Effector memory CD8-positive, alpha-beta T cell (primary cell): ENCODE data around the gene HELB.

Experiments
- ATAC-seq: fragments of 150-1000 bp; cut with Tn5 transposase; replicated peaks from 2 replicates; pipeline ENCODE4 v1.10.0; 2021; ENCODE audit warnings: mild to moderate bottlenecking, moderate library complexity
- DNase-seq, 3 experiments: peaks; one replicate each; pipeline ENCODE4 v3.0.0; 2021
- H3K27ac Mint-ChIP-seq, 2 donors: one replicate each; pipeline ENCODE4 v1.8.0; 2022; ENCODE audit warnings: mild to moderate bottlenecking in 2 of 2, mixed read lengths in 2 of 2, moderate library complexity in 2 of 2
- H3K27me3 Mint-ChIP-seq, 2 donors: one replicate each; pipeline ENCODE4 v1.8.0; 2022; ENCODE audit warnings: mixed read lengths in 2 of 2
- H3K36me3 Mint-ChIP-seq: one replicate; pipeline ENCODE4 v1.8.0; 2022; ENCODE audit warnings: mild to moderate bottlenecking, moderate library complexity, mixed read lengths; ENCODE audit not compliant: insufficient read depth
- H3K4me1 Mint-ChIP-seq, 2 donors: one replicate each; pipeline ENCODE4 v1.8.0; 2022; ENCODE audit warnings: low read depth in 2 of 2, mixed read lengths in 2 of 2
- H3K4me3 Mint-ChIP-seq, 2 donors: one replicate each; pipeline ENCODE4 v1.8.0; 2022; ENCODE audit warnings: mild to moderate bottlenecking in 2 of 2, mixed read lengths in 2 of 2, moderate library complexity in 2 of 2
- H3K9me3 Mint-ChIP-seq, 2 donors: one replicate each; pipeline ENCODE4 v1.8.0; 2022; ENCODE audit warnings: mixed read lengths in 2 of 2

The HELB gene

GRCh38 chr12:66351301-66351700, 49.0 kb downstream of the HELB start:
- ATAC-seq (no peak), DNase-seq (no peak)
- no peak overlapping the region for H3K4me3 Mint-ChIP-seq
- H3K27ac Mint-ChIP-seq, result peak overlapping the region; percentile 18 to 29
- peaks cover 0 to 2% of the 10 kb centered on the region in 2 donors for H3K4me1 Mint-ChIP-seq
- peaks cover 25% of the 10 kb centered on the region for H3K36me3 Mint-ChIP-seq
- no peaks in the 10 kb centered on the region for H3K27me3 Mint-ChIP-seq
- no peaks in the 10 kb centered on the region for H3K9me3 Mint-ChIP-seq

- H3K27ac Mint-ChIP-seq, result no peak overlapping the region
- peaks cover 18% of the 10 kb centered on the region for H3K36me3 Mint-ChIP-seq
- peaks cover 0 to 2% of the 10 kb centered on the region in 2 donors for H3K4me1 Mint-ChIP-seq
- no peak for ATAC-seq
- DNase-seq, result no peak
- H3K27me3 Mint-ChIP-seq, result no peaks in the 10 kb centered on the region
- no peaks in the 10 kb centered on the region for H3K9me3 Mint-ChIP-seq
- H3K4me3 Mint-ChIP-seq, result no peak overlapping the region
Observed at GRCh38 chr12:66352197-66352596, 49.9 kb downstream of the HELB start.

- peaks cover 0 to 2% of the 10 kb centered on the region in 2 donors for H3K4me1 Mint-ChIP-seq
- DNase-seq (no peak), ATAC-seq (no peak)
- H3K27ac Mint-ChIP-seq, result no peak overlapping the region
- H3K4me3 Mint-ChIP-seq, result no peak overlapping the region
- peaks cover 11% of the 10 kb centered on the region for H3K36me3 Mint-ChIP-seq
- no peaks in the 10 kb centered on the region for H3K27me3 Mint-ChIP-seq
- H3K9me3 Mint-ChIP-seq, result no peaks in the 10 kb centered on the region
Observed at GRCh38 chr12:66352899-66353298, 50.6 kb downstream of the HELB start.

- H3K27ac Mint-ChIP-seq, result peak overlapping the region; percentile 11 to 60
- H3K27me3 Mint-ChIP-seq, result no peaks in the 10 kb centered on the region
Observed at GRCh38 chr12:66354291-66354690, 52.0 kb downstream of the HELB start.

GRCh38 chr12:66359300-66359699, 57.0 kb downstream of the HELB start:
- H3K4me3 Mint-ChIP-seq, result no peak overlapping the region
- ATAC-seq (no peak), DNase-seq (no peak)
- H3K4me1 Mint-ChIP-seq, result peaks cover 0 to 3% of the 10 kb centered on the region in 2 donors
- H3K9me3 Mint-ChIP-seq, result no peaks in the 10 kb centered on the region
- H3K27ac Mint-ChIP-seq, result no peak overlapping the region
- no peaks in the 10 kb centered on the region for H3K36me3 Mint-ChIP-seq
- no peaks in the 10 kb centered on the region for H3K27me3 Mint-ChIP-seq

More at GRCh38 chr12:66354291-66354690, 52.0 kb downstream of the HELB start:
- ATAC-seq (no peak), DNase-seq (no peak)
- Mint-ChIP-seq H3K36me3 (peaks cover 10% of the 10 kb centered on the region), H3K4me3 (no peak overlapping the region), H3K4me1 (peaks cover 0 to 2% of the 10 kb centered on the region in 2 donors), H3K9me3 (no peaks in the 10 kb centered on the region)

GRCh38 chr12:66361703-66362102, 59.4 kb downstream of the HELB start:
- peaks cover 0 to 3% of the 10 kb centered on the region in 2 donors for H3K4me1 Mint-ChIP-seq
- peak overlapping the region; percentile 49 to 69 for H3K27ac Mint-ChIP-seq

GRCh38 chr12:66365718-66366490, 63.6 kb downstream of the HELB start:
- Mint-ChIP-seq H3K4me3 (no peak overlapping the region), H3K4me1 (peaks cover 0 to 3% of the 10 kb centered on the region in 2 donors), H3K27me3 (no peaks in the 10 kb centered on the region), H3K9me3 (no peaks in the 10 kb centered on the region), H3K36me3 (peaks cover 5% of the 10 kb centered on the region), H3K27ac (no peak overlapping the region)
- ATAC-seq, result no peak
- DNase-seq, result no peak

More at GRCh38 chr12:66361703-66362102, 59.4 kb downstream of the HELB start:
- no peak for ATAC-seq
- no peaks in the 10 kb centered on the region for H3K36me3 Mint-ChIP-seq
- DNase-seq, result no peak
- no peaks in the 10 kb centered on the region for H3K9me3 Mint-ChIP-seq
- no peaks in the 10 kb centered on the region for H3K27me3 Mint-ChIP-seq
- H3K4me3 Mint-ChIP-seq, result no peak overlapping the region

GRCh38 chr12:66367015-66367667, 64.8 kb downstream of the HELB start:
- Mint-ChIP-seq H3K4me3 (no peak overlapping the region), H3K36me3 (peaks cover 5% of the 10 kb centered on the region), H3K27ac (no peak overlapping the region), H3K4me1 (no peaks in the 10 kb centered on the region), H3K27me3 (no peaks in the 10 kb centered on the region), H3K9me3 (no peaks in the 10 kb centered on the region)
- no peak for ATAC-seq
- no peak for DNase-seq

GRCh38 chr12:66371982-66372381, 69.7 kb downstream of the HELB start:
- Mint-ChIP-seq H3K27ac (no peak overlapping the region), H3K9me3 (no peaks in the 10 kb centered on the region), H3K27me3 (no peaks in the 10 kb centered on the region), H3K4me1 (no peaks in the 10 kb centered on the region), H3K36me3 (peaks cover 5% of the 10 kb centered on the region), H3K4me3 (no peak overlapping the region)
- ATAC-seq (no peak), DNase-seq (no peak)

- H3K27ac Mint-ChIP-seq, result no peak overlapping the region
- H3K4me1 Mint-ChIP-seq, result no peaks in the 10 kb centered on the region
- DNase-seq, result no peak
- no peaks in the 10 kb centered on the region for H3K9me3 Mint-ChIP-seq
- no peak for ATAC-seq
- H3K4me3 Mint-ChIP-seq, result no peak overlapping the region
- peaks cover 2% of the 10 kb centered on the region for H3K36me3 Mint-ChIP-seq
- H3K27me3 Mint-ChIP-seq, result no peaks in the 10 kb centered on the region
Observed at GRCh38 chr12:66375560-66375959, 73.3 kb downstream of the HELB start.

- no peak overlapping the region for H3K4me3 Mint-ChIP-seq
- no peak for DNase-seq
- H3K27ac Mint-ChIP-seq, result no peak overlapping the region
- peaks cover 0 to 4% of the 10 kb centered on the region in 2 donors for H3K27me3 Mint-ChIP-seq
- ATAC-seq, result no peak
- H3K4me1 Mint-ChIP-seq, result no peaks in the 10 kb centered on the region
- H3K36me3 Mint-ChIP-seq, result peaks cover 2% of the 10 kb centered on the region
- H3K9me3 Mint-ChIP-seq, result no peaks in the 10 kb centered on the region
Observed at GRCh38 chr12:66379616-66380015, 77.3 kb downstream of the HELB start.

- H3K9me3 Mint-ChIP-seq, result no peaks in the 10 kb centered on the region
- no peaks in the 10 kb centered on the region for H3K4me1 Mint-ChIP-seq
- no peak overlapping the region for H3K27ac Mint-ChIP-seq
- ATAC-seq (no peak), DNase-seq (no peak)
- H3K36me3 Mint-ChIP-seq, result peaks cover 2% of the 10 kb centered on the region
- no peak overlapping the region for H3K4me3 Mint-ChIP-seq
- peaks cover 0 to 4% of the 10 kb centered on the region in 2 donors for H3K27me3 Mint-ChIP-seq
Observed at GRCh38 chr12:66380769-66381535, 78.7 kb downstream of the HELB start.

- Mint-ChIP-seq H3K4me3 (no peak overlapping the region), H3K9me3 (no peaks in the 10 kb centered on the region), H3K27ac (no peak overlapping the region), H3K36me3 (no peaks in the 10 kb centered on the region), H3K27me3 (peaks cover 4% of the 10 kb centered on the region in 2 donors), H3K4me1 (no peaks in the 10 kb centered on the region)
- no peak for ATAC-seq
- no peak for DNase-seq
Observed at GRCh38 chr12:66387117-66387516, 84.8 kb downstream of the HELB start.
